HL-60 (cell line): ENCODE measurements around the gene ME2.

Experiments
- CTCF ChIP-seq: IDR thresholded peaks from one replicate; pipeline ENCODE4 v1.5.1; 2011; ENCODE audit warnings: low read length, control low read depth, inconsistent platforms; ENCODE audit not compliant: insufficient read depth
- REST ChIP-seq: IDR thresholded peaks from 2 replicates; pipeline ENCODE4 v1.6.1; 2012; ENCODE audit warnings: low read depth; ENCODE audit not compliant: insufficient replicate concordance

- TF ChIP-seq CTCF (no peak), REST (no peak)
These were observed 115.1 kb downstream of the ME2 start for GRCh38 chr18:50994031-50994430.
